Lung microvascular endothelial cell (primary cell): ENCODE data around the gene PLEKHG4B. TPM values are rescaled to one million over a fixed set of nuclear protein-coding genes. Genes with fewer than 3 reads are reported as not detected.
"Not testable (repeated sequence)": the region's sequence is repeated elsewhere in the genome, so short reads cannot be mapped to it uniquely, and the experiment has no call there.

ENCODE experiments used
- DNase-seq, 2 donors: peaks; one replicate each; pipeline versions ENCODE4 v3.0.0 to v3.0.0-alpha.2; 2010; ENCODE audit warnings: low read depth in 2 of 2
- total RNA-seq: library from RNA; depleted of rRNA; stranded (reverse); fragments of >200 nt; gene quantifications from 2 replicates; pipeline ENCODE4 v1.2.1, GENCODE V29; 2014

Gene PLEKHG4B
- total RNA-seq, 1 donor from 2014 or later: under 0.01 TPM

DNA sequence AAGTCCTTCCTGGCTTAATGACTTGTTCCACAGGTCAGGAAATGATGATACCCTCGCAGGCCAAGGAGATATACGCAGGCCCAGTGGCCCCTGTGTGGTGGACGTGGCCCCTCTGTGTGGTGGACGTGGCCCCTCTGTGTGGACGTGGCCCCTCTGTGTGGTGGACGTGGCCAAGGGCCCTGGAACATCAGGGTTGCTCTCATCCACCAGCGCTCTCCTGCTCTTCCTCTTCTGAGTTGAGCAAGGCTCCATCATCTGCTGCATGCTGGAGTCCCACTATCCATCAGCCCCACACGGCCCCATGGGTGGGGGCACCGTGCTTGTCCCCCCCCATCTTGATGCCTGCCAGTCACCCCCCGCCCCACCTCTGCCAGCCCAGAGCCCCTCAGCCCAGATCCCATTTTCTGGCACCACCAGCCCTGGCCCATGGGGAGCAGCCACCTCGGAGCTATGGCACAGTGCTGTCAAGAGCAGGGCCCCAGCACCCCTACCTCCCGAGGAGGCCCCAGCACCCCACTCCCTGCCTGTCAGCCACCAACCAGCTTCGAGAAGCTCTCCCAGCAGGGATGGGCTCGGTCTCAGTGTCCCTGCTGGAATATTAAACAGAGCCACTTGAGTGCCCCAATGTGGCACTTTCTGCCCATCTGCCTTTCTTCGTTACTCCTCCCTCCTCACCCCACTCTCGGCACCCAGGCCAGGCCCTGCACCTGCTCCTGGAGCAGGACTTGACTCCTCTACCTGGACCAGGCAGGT lies 107.4 kb downstream of the PLEKHG4B start:
- no peak for DNase-seq

DNA sequence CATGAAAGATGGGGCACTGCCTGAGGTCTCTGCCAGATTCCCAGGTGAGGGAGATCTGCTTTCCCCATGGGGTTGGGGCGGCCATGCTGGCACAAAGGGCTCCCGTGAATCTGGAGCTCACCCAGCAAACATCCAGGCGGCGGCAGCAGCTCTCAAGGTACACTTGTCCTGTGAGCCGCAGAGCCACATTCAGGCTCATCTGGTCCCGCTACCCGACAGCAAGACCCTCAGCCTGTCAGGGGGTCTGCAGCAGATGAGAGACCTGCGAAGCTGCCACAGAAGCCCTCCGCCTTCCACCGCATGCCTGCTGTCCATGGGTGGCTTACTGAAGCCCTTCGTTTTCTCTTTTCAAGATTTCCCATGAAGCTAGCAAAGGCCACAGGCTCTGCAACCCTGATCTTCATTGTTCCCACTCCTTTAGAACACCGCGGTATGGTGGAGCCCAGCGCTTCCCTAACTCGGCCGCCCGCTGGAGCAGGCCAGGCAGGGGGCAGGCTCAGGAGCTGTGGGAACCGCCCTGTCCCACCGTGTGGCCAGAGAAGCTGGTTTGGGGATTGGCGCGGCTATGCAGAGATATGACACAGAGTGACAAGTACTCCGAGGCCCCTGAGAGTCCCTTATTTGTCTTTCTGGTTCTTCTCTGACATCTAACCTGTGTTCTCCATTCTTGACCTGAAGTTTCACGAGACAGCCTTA lies 108.1 kb downstream of the PLEKHG4B start:
- DNase-seq: no peak

DNA sequence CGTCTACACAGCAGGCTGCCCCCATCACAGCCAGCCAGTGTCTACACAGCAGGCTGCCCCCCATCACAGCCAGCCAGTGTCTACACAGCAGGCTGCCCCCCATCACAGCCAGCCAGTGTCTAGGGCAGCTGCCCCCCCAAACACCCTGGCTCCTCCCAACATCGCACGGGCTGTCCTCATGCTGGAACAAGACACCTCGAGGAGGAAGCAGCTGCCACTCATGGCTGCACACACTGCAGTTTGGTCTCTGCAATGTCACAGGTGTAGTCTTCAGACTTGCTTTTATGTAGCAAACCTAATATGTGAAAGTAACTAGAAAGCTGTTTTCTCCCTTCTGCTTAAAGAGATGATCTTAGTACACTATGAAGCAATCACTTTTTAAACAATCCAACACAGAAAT lies 109.0 kb downstream of the PLEKHG4B start:
- DNase-seq: no peak

DNA sequence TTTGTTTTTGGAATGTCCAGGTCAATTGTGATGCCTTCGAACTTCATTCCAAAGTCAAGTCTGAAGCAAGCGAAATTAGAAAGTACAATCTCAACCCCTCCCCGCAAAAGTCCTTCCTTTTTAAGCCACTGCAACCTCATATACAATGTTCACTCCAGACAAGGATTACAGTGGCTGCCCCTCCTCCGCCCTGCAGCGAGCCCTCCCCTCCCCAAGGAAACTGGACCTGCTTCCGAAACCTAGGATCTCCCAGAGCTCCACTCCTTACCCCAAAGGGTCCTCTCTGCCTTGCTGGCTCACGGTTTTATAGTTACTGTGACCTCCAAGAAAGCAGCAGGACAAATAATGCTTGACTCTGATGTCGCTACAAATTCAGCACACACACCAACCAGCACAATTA lies 109.7 kb downstream of the PLEKHG4B start:
- no peak for DNase-seq

DNA sequence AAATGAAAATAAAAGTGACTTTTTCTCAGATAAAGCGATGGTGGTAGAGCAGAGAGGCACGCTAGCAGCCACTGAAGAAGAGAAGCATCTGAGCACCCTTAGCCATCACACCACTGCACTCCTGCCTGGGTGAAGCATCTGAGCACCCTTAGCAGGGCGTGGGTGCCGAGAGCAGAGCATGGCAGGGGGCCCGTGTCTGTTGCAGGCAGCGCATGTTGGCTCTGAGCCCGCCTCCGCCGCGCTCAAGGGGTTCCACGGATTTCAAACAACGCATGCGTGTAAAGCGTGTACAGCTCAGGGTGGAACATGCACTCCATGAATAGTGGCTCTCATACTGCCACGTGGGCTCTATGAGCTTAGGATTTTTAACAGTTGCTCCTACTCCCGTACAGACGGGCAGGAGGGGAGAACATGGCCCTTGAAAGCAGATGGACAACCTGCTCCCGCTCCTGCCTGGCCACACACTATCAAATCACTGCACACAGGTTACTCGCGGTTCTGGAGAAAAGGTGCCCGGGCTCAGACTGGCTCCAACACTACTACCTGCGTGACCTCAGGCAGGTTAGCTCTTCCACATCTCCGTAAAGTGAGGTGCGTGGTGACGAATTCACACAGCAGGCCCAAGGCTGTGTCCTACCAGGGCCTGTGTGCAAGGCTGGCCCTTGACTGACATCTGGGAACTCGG lies 111.4 kb downstream of the PLEKHG4B start:
- no peak for DNase-seq

DNA sequence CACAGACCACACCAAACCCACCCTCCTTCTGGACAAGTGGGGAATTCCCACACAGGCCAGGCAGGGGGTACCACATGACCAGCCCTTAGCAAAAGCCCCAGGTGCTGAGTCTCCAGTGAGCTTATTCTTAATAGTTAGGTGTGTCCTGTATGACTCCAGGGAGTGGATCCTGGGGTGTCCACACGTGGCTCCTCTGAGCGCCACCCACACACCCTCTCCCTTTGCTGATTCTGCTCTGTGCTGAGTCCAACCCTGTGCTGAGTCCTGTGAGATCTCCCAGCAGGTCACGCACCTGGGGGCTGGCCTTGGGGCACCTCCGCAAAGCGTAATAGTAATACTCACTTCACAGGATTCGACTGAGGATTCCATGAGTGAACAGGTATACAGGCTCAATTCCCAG lies 112.0 kb downstream of the PLEKHG4B start:
- no peak for DNase-seq

DNA sequence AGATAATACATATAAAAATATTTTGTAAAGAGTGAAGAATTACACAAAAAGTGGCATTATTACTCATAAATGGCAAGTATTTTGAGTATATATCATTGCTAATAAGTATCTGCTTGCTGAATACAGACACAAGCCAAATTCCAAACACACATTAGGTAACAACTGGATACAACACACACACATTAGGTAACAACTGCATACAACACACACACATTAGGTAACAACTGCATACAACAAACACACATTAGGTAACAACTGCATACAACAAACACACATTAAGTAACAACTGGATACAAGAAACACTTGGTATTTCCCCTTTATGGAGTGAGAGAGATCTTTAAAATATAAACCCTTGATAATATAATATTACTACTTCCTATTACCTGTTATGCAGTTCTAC lies 112.5 kb downstream of the PLEKHG4B start:
- DNase-seq: no peak

DNA sequence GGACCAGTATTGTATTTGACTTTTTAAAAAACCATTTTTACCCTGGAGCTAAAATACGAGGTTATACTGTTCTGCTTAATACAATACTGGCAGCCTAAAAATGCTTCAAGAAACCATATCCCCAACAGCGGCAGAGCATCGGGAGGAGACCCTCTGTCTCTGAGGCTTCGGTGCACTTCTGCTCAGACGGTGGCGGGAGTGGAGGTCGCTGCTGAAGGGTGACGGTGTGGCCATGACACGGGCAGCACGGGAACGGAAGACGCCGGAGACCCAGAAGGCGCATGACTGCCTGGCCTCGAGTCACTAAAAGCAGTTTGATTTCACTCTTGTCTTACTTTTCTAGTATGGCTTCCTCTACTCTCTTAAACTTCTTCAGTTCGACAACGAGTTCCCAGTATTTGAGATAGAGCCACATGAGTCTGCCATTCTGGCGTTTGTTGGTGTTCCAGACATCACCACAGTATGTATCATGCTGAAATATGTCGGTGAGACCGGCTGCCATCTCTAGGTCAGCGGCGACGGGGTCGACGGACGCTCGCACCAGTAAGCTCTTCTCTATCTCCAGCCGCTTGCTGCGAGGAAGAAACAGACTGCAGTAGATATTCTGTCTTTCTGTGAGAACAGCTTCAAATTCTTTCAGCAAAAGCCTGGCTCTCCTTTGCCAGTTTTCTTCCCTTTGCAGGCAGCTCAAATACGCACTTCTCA lies 113.2 kb downstream of the PLEKHG4B start:
- no peak for DNase-seq

DNA sequence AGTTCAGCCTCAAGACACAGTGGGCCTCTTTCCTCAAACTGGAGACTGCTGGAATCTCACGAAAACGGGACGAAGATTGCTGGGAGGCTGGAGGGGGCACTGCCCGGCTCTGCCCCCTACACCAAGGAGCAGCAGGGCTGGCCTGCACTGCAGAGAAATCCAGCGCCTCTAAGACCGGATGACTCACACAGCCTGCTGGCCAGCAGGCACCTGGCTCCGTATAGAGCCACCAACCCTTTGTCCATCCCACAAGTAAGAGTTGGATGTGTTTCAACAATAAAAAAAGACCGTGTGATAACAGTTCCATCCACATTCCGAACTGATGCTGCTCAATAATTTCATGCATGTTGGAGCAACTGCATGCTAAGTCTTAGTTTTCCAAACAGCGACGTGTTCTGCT lies 114.4 kb downstream of the PLEKHG4B start:
- DNase-seq: peak in 1 of 2 donors; percentile 48

DNA sequence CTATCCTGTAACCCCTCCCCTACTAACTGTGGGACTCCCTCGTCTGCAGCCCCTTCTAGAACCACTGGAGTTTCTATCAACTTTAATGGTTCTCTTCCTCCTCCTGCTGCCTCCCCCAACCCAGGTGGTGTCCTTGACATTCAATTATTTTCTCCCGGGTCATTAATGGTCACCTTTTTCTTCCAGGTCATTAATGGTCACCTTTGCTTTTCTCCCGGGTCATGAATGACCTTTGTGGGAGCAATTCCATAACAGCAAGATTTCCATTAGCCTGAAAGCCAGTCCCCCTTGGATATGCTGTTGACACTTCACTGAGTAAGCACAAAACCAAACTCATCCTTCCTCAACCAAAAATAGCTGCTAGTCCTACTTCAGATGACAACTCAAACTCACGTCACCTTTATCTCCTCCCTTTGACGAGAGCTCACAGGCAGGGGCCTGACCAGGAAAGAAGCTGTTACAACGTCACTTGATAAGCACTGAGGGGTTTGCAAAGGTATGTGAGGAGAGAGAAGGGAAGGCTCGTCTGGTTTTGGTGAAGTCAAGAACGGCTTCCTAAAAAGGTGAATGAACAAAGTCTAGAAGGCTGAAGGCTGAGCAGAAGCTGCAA lies 115.1 kb downstream of the PLEKHG4B start:
- DNase-seq: no peak

DNA sequence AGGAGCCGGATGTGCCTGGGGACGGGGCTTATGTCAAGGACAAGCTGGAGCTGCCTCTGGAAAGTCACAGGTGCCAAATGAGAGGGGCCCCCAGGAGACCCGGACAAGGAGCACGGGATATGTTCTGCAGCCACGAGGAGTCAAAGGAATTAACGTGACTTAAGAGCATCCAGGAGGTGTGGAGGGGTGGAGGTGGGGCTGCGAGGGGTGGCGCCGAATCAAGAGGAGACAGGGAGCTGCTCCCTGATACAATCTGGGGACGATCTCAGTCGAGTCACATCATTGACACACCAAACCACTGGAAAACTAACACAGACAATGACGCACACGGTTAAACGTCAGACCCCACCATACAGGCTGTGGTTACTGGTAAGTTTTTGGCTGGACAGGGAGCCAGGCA lies 115.6 kb downstream of the PLEKHG4B start:
- no peak for DNase-seq

DNA sequence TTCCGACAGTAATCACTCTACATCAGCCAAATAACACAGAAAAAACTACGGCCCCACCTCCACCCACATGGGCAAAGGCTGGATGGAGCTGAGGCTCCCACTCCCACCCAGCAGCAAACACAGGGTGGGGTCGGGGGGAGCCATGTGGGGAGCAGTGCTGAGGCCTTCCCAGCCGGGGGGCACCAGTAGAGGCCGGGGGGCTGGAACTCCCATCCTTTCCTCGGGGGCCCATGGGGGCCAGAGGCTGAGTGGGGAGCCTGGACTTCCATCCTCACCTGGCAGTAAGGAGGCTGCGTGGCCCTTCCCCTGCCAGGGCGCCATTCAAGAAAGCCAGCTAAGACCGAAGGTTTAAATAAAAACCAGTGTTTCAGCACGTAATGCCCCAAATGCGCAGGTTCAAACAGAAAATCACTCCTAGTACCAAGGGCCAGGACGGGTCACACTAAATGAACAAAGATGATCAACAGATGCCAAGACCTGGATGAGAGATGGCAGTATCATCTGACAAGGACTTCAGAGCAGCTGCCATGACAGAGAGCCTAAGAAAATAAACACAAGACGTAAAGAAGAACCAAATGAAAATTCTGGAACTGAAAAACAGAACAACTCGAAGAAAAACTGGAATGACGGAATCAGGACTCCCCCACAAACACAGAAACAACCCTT lies 116.6 kb downstream of the PLEKHG4B start:
- DNase-seq: no peak

DNA sequence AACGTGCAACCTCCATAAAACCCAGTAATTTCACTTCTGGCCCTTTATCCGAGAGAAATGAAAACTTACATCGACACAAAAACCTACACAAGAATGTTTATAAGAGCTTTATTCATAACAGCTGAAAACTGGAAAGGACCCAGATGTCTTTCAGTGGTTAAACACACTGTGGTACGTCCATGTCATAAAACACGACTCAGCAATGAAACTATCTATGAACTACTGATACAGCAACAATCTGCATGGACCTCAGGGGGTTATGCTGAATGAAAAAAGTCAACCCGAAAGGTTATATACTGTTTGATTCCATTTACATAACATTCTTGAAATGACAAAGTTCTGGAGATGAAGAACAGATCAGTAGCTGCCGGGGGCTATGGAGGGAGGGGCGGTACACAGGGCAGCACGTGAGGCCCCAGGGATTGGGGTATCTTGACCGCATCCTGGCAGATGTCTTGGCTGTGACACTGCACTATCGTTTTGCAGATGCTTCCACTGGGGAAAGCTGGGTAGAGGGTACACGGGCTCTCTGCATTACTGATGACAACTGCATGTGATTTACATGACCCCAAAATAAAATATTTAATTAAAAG lies 121.9 kb downstream of the PLEKHG4B start:
- DNase-seq: no peak

DNA sequence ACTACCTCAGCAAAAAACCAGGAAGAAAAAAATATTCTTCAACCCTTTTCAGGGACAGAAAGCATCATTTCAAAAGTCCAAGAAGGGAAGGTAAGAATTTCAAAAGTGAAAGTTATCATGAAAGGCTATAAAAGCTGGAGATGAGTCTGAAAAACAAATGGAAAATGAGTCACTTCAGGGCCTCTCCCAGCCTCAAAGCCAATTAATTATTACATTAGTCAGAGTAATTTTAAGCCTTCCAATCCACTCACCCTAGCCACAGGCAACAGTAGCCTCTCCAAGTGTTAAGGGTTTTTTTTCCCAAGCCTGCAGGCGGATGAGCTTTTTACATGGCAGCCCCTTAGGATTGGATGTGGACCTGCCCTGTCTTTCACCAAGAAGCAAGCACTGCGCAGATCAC lies 123.3 kb downstream of the PLEKHG4B start:
- peak in 1 of 2 donors; percentile 18 for DNase-seq

DNA sequence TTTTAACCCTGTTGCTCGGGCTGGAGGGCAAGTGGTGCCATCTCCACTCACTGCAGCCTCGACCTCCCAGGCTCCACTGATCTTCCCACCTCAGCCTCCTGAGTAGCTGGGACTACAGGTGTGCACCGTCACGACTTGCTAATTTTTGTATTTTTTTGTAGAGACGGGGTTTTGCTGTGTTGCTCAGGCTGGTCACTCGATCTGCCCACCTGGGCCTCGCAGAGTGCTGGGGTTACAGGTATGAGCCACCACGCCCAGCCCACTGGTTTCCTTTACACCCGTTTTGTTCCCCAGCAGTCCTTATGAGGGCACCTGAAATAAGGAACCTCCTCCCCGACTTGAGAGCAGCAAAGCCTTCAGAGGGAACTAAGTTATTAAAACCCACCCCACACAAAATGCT lies 124.1 kb downstream of the PLEKHG4B start:
- DNase-seq: not testable (repeated sequence)

DNA sequence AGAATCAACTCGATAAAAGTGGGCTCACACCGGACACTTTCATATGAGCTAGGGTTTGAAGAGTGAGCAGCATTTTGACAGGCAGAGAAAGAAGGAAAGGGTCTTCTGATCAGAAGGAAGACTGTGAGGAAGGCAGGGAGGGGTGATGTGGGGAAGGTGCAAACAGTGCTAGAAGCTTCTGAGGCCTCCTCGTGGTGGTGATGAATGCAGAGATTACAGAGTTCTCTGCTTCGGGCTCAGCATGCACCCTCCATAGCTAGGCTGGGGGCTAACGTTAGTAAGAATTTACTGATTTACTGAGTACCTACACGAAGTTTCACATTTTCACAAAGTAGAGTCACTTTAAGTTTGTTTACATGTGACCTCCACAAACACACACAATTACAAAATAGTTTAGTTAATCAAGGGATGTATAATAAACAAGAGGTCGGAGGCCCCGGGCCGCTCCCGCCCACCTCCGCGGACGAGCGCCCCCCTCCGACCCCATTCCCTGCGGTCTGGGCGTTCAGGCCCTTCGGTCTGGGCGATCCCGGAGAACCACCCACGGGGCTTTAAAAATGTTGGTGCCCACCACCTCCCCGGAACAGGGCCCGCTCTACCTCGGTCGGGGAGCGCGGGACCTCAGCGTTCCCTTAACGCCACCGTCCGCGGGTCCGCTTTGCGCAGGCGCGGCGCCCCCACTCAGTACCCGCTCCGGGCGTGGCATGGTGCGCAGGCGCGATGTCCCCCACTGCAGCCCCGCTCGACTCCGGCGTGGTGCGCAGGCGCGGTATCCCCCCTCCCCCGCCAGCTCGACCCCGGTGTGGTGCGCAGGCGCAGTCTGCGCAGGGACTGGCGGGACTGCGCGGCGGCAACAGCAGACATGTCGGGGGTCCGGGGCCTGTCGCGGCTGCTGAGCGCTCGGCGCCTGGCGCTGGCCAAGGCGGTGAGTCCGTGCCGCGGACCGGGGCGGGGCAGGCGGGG lies 125.8 kb downstream of the PLEKHG4B start, which contains the start of the genes CCDC127 and SDHA:
CCDC127 (minus strand) TSS at position 660 of the 963 bp plus-strand sequence. CDS start 1,304 bp downstream, outside the sequence.
SDHA (plus strand) TSS at position 827 of the 963 bp plus-strand sequence; CDS start at position 863, 36 bp downstream.
- peak; percentile 93 to 97 for DNase-seq

DNA sequence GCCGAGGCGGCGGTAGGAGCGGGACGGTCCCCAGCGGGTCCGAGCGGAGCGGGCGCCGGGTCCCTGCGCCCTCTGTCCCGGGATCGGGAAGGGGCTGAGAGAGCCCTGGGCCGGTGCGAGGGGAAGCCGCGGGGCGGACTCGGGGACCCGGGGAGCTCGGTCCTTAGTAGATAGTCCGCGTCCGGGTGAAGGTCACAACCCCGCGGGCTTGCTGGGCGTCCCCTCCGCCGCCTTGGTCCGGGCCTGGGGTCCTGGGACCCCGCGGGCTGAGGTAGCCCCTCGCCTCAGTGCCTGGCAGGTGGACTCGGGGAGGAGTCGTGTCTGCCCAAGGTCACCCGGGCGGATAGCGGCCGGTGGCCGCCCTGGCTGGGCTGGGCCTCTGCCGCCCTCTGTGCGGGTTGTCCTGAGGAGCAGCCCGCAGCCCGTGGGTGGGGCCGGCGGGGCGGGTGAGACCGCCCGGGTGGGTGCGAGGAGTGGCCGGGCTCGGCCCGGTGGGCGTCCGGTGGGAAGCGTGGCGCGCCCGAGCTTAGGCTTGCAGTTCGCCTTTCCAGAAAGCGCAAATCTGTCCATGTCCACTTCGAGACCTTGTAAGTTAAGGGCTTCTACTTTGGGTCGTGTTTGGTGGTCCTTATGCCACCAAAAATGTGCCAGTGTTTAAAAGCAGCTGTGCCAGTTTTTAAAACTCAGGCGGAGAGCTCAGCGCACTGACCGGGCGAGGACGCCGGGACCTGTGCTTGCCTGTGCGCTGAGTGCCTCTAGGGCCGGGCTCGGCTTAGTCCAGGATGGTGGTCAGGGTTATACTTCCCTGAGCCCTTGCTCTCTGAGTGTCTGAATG lies 126.7 kb downstream of the PLEKHG4B start:
- peak; percentile 38 to 47 for DNase-seq

DNA sequence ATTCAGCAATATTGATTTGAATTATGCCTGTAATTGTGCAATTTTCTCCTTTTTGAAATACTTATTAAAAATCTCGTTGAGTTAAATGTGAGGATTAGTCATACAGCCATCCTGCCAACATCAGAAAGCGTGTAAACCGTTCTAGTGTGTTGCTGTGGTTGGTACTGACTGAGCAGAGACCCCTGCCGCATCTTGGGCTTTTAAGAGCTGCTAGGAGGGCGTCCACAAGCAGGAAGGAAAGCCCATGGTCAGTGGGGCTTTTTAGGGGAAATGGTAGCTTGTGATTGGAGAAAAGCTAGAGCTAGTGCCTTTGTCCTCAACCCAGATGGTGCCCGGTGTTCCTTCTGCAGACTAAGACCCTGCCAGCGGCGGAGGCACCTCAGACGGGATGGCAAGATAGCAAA lies 127.5 kb downstream of the PLEKHG4B start:
- DNase-seq: peak; percentile 57 to 63
